GM19455 (cell line): ENCODE results near the gene RNFT2.
"Not testable (repeated sequence)": the region's sequence is repeated elsewhere in the genome, so short reads cannot be mapped to it uniquely, and the experiment has no call there.

Source experiments
- ATAC-seq: cut with Tn5 transposase; IDR thresholded peaks from one replicate; pipeline ENCODE4 v1.9.1; 2021; ENCODE audit not compliant: unreplicated experiment

The RNFT2 gene

DNA sequence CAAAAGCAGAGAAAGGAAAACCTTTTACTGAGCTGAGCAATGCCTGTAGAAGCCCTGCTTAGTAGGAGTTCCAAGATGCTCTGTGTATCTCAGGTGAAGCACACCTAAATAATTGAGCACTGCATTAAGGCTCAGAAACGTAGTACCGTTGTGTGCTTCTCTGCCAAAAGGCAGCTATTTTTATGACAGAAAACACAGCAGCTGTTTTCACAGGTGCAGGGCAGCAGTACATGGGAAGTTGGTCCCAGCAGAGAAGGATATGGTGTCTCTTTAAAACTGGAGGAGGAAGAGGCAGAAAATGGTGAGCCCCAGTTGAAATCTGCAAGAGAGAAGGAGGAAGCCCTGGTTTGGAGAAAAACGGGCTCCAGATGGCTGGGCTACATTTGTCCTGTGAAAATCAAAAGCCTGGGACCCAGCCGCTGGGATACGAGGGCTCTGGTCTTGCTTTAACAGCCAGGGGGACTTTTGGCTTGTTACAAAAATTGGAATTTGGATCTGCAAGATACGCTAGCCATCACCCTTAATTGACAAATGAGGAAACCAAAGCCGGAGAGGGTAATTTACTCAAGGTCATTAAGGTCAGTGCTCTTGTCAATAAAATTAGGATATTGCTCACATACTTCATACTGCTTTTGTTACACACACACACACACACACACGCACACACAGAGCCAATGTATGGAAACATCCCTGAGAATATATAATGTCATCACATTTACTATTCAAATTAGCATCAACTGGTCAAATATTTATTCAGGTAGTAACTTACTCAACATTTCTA is 27.6 kb upstream of the RNFT2 start:
- no peak for ATAC-seq

DNA sequence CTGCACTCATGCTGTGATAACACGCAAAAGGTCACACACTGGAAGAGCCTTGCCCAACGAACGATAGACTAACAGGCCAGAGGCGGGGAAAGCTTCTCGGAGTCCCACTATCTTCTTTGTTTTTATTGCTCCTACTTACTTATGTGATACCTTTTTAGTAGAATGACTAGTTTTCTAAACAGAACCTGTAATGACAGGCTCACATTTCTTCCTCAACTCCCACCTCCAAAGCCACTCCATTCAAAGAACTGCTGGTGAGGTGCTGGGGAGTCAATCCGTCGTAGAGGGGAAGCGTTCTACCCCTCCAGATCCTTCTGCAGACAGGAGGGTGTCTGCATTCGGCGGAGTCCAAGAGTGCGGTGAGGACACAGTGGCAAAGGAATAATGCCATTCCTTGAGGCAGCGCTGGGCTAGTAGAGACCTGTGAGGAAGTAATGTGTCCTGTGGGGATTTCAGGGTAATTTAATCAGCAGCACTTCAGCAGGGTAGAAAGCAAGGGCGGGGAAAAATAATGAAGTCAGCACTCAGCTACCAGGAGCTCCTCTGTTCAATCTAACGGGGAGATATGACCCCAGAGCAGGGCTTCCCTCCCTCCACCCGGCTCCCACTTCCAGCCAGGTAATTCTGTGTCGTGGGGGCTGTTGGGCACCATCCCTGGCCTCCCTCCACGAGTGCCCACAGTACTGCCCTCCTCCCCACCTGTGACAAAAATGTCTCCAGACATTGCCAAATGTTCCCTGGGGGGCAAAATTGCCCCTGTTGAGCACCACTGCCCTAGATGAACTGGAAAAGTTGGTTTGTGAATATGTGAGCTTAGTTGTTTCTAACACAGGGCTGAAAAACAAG is 25.4 kb upstream of the RNFT2 start:
- no peak for ATAC-seq

DNA sequence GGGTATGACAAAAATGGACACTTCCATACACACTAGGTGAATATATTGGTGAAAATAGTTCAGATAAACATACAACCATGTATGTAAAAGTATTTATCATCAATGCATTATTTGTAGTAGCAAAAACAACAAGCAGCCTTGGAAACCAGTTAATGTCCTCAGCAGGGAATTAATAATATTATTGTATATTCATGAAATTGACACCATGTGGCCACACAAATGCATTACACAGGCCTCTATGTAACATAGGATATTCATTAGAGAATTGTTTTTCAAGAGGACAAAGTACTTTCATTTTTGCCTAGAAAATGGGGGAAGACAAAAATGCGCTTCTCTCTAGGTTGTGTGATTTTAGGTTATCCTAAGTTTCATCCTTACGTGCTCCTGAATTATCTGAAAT is 24.6 kb upstream of the RNFT2 start:
- ATAC-seq = no peak

DNA sequence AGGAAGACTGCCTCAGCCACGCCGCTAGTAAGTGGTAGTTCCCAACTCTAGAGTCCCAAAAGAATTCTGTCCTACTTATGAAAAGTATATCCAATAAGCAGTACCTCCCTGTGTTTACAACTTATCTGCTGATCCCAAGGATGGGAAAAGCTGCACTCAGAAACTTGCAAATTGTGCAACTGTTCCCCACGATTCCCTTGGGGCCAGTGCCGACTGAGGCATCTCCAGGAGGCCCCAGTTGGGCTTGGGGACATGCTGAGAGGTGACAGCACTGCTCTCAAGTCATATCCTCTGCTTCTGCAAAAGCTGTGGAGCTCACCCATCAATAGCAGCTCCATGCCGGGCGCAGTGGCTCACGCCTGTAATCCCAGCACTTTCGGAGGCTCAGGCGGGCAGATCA is 23.9 kb upstream of the RNFT2 start:
- ATAC-seq = no peak

DNA sequence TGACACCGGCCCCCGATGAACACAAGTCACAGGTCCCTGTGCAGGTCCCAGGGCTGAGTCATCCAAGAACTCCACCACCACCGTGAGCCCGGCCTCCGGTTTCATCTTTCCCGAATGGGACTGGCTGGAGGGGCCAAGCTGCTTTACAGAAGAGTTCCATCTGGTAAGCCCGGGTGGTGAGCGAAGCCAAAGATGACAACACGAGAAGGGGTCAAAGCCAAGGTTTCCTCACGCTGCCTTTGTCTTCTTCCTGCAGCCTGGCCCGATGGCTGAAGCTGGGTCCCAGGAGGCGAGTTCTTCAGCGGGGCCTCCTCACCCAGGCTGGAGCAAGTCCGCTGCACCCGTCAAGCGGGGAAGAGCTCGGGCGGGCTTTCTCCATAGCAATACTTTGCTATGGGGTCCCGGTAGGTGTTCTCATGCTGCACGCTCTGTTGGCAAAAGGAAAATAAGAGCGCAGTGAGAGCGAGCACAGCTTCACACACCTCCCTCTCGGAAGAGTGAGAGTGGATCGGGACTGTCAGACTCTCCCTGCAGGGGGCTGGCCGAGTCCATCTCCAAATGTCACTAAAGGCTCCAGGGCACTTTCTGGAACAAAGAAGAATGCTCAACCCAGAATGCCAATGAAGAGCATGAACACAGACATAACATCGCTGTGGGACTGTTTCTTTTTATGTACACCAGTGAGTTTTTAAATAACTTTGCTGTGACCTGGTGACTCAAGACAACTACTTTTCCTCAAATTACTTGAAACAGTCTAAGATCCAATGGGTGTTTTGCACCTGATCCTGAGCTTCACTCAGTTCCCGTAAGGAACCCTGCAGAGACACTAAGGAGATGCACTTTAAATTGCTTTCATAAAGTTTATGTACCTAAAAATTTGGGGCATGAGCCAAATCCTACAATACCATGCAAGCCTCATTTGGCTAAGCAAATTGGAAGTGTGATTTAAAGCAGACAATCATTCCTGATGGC is 20.4 kb upstream of the RNFT2 start:
- ATAC-seq = no peak

DNA sequence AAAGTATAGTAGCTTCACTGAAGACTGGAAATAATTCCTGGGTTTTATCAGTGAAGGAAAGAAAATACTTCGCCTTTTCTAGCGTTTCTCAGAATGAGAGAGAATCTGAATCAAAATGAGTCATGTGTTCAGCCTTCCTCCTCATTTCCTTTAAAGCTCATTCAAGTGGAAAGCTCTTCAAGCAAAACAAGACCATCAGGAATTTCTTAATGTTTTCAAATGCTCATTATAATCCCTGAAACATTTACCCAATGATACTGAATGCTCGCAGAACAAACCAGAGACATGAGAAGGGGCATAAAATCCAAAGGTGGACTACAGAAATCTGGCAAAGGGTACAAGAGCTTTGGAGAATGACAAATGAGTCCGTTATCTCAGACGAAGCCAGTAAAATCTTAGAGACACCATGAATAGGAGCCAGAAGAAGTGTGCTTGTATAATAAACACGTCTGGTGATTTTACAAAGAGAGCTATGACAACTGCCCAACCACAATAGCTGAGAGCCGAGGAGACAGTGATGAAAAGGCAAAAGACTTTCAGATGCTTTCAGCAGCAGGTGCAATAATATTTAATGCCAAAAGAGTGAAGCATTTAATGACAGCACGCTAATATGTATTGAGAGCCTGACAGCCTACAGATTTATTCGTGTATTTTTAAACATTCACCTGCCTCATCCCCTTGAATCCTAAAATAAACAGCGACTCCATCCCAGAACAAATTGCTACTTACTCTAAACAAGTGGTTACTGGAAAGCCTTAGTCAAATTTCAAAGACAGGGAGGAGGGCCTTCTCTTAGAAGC is 19.3 kb upstream of the RNFT2 start:
- no peak for ATAC-seq

DNA sequence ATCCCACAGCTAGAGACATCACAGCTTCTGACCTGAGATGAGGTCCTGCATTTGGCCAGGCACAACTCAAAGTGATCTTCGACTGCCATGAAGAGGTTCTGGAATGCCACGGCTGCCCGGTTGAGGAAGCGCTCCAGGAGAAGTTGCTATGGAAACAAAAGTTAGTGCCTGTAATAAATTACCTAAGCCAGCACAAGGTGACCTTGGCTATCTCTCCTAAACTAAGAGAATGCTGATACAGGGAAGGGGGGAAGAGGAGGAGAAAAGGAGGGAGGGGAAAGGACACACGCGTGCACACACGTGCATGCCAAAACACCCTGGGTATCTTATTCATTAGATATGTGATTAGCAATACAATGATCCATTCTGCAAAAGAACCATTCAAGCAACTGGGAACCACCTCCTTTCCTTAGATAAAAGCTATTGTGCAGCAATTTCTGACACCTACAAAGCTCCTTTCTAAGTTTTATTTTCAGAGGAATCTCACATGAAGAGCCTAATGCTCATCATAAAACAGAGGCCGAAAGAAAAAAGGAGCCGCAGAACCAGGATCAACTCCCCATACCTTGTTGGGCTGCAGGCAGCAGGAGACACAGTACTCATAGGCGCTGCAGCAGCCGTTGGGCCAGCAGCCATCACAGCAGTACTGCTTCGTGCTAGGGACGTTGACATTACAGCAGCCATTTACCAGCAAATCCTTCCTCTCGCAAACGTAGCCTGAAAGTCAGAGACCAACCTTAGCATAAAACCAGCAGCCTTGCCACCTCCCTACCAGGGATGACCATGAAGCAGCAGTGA is 18.2 kb upstream of the RNFT2 start:
- no peak for ATAC-seq

DNA sequence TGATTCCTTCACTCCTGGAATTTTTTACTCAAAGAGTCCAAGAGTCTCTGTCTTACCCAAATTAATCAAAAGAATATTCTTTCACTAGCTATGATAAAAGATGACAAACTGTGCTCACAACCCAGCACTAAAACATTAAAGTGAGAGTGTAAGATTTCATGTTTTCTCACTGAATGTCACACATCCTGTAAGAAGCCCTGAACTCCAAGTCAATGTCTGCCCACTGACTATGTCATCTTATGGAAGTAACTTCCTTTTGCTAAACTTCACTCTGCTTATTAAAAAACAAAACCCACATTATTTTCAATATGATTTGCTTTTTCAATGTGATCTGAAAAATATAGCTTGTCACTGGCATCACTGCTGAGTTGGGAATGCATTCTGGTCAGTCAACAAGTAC is 15.9 kb upstream of the RNFT2 start:
- no peak for ATAC-seq

DNA sequence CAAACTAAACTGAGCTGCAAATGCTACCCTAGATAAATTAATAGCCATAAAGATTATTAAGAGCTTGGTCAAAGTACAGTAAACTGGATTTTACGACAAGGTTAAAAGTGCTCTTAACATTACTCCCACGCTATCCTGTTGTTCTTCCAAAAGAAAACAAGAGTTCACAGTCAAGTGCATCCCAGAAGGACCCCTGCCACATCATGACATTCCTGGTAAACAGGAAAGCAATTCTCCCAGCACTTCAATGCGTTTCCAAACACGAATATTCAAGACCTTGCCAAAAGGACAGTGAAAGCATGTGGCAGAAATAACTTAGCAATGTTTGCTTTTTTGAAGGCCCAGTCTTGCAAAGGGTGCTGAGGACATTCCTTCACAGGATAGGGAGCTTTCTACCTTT is 11.4 kb upstream of the RNFT2 start:
- ATAC-seq = no peak

DNA sequence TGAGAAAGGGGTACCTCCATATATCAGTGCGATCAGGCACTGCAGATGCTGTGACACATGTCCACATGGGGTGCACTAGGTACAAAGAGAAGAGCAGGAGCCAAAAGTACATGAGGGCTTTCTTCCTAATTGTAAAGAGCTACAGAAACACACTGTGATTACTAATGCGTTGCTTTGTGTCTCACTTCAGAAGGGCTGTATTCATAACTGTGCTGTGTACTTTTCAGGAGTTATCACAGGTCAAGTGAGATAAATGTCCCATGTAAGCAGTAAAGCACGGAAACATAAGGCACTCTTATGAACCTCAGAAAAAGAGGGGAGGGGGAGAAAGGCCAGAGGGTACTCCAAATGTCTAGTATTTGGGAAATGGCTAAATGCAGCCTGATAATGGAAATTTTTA is 10.9 kb upstream of the RNFT2 start:
- ATAC-seq = no peak

DNA sequence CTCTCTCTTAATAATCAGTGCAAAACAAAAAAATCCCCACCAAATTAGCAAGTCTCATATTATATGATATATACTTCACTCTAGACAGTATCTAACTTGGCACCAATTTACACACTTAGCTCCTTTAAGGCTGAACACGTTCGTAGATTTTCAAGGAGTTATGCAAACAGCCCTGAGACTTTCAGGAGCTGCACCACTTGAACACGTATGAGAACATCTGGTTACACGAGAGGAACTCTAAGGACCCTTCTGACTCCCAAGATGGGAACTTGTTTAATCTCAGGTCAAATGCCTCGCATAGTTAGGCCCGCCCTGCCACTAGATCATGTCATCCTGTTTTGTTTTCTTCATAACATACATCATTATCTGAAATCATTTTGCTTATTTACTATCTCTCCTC is 10.2 kb upstream of the RNFT2 start:
- ATAC-seq = no peak

DNA sequence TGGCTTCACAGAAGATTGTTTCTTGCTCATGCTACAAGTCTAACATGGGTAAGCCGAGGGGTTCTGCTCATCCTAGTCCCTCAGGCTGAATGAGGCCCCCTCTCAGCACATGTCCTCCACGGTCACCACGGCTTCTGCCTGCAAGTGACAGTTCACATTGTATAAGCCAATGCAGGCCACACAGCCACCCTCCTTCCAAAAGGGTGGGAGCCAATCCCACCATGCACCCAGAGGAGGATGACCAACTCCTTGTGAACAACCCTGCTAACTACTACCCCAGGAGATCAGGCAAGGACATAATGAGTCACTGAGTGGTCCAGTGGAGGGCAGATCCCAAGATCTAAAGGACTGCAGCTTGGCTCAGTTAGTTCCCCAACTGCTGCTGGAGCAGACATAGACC is 6.3 kb upstream of the RNFT2 start:
- no peak for ATAC-seq

DNA sequence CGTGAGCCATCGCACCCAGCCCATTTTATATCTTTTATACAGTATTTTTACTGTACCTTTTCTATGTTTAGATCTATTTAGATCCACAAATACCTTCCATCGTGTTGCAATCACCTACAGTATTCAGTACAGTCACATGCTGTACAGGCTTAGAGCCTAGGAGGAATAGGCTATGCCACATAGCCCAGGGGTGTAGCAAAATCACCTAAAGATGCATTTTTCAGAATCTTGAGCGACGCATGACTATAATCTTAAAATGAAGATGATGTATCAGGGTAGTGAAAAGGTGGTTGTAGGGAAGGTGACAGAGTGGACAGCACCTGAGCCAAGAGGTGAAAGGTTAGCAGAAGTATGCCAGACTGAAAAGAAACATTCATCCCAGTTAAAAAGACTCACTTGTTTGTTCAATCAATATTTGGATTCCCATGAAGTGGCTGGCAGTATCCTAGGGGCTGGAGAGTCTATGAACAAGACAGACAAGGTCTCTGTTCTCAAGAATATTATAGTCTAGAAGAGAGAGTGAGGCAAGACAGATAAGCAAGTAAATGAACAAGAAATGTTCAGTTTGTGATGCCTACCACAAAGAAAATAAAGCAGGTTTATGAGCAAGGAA is 3.9 kb upstream of the RNFT2 start:
- no peak for ATAC-seq

DNA sequence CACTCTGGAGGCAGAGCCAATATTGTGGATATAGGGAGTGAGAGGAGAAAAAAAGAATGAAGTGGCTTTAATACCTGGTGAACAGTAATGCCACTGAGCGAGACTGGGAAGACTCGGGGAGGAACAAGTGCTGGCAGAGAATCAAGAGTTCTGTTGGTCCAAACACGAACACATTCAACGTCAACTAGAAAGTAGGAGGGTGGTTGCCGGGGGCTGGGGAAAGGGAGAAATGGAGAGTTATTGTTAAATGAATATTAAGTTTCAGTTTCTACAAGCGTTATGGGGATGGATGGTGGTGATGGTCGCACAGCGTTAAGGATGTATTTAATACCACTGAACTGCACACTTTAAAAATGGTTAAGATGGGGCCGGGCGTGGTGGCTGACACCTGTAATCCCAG is 3.0 kb upstream of the RNFT2 start:
- no peak for ATAC-seq

DNA sequence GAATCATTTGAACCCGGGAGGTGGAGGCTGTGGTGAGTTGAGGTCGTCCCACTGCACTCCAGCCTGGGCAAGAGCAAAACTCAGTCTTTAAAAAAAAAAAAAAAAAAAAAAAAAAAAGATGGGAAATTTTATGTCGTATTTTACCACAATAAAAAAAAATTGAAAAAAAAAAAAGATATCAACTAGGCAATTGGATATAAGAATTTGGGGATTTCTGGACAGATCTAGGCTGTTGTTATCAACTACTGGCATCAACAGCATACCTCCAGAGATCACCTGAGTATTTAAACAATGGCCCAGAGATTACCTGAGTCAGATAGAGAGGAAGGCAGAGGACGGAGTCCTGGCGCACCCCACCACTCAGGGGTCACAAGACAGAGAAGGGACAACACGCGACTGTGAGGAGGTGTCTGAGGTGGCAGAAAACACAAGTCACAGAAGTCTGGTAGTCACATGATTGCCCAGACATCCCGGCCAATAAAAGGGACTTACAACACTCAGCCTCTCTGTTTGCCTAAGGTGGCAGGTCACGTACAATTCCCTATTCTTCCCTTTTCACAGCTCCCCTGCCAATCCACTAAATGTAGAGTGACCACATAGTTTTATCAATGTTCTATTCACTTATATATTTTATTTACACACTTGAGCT is 2.0 kb upstream of the RNFT2 start:
- no peak for ATAC-seq

DNA sequence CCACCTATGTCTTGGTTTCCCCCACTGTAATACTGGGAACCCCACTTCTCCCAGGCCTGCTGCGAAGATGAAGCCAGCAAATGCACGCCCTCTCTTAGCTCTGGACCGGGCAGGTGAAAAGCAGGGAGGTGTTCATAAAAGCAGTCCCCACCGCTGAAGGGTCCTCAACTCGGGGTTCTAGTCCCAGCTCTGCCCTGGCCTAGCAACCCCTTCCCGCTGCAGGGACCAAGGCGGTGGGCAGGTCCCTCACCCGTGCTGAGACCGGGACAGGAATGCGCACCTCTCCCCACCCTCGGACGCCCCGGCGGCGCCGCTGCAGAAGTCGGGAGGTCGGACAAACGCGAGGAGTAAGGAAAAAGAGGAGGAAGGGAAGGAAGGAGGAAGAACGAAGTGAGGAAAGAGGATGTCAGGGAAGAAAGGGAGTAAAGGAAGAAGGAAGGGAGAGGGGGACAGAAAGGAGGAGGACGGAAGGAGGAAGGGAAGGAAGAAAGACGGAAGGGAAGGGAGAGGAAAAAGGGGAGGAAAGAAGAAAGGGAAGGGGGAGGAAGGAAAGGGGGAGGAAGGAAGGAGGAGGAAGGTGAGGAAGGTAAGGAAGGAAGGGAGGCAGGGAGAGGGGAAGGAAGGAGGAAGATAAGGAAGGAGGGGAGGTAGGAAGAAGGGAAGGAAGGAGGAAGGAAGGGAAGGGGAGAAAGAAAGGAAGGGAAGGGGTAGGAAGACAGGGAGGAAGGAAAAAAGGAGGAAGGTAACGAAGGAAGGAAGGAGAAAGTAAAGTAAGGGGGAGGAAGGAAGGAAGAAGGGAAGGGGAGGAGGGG is 947 bp upstream of the RNFT2 start:
- no peak for ATAC-seq

DNA sequence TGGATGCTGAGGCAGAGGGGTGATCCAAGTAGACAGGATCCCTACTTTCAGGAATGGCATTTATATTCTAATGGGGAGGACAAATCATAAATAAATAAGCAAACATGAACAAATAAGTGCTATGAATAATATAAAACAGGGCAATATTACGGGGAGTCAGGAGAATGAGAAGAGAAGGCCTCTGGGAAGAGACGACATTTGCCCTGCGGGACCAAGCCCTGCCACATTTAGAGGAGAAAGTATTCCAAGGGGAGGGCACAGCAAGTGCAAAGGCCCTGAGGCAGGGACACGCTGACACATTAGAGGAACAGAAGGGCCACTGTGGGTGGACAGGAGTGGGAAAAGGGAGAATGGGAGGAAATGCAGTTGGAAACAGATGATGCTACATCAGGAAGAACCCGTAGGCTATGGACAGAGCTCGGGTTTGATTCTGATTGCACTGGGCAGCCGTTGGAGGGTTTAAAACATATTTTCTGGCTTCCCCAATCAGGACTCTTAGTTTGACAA is 1.3 kb downstream of the RNFT2 start:
- ATAC-seq = no peak

DNA sequence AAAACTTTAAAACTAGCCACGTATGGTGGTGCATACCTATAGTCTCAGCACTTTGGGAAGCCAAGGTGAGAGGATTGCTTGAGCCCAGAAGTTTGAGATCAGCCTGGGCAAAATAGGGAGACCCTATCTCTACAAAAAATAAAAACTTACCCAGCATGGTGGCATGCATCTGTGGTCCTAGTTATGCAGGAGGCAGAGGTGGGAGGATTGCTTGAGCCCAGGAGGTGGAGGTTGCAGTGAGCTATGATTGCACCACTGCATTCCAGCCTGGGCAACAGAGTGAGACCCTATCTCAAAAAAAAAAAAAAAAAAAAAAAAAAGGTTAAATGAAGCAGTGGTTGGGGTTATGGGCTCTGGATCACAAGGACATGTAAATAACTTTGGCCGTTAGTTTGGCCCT is 4.7 kb downstream of the RNFT2 start:
- ATAC-seq = not testable (repeated sequence)
